HFFc6 (cell line): ENCODE results near the gene KLHL13. TPM values are rescaled to one million over a fixed set of nuclear protein-coding genes. Genes with fewer than 3 reads are reported as not detected.
"Not testable (repeated sequence)": the region's sequence is repeated elsewhere in the genome, so short reads cannot be mapped to it uniquely, and the experiment has no call there.

ENCODE experiments used
- DNase-seq: peaks from one replicate; pipeline ENCODE4 v3.0.0-alpha.2; 2018
- H3K27ac Mint-ChIP-seq: 2 replicates; pipeline ENCODE4 v1.8.0; 2020; ENCODE audit warnings: mild to moderate bottlenecking, mixed read lengths
- H3K27me3 Mint-ChIP-seq: 2 replicates; pipeline ENCODE4 v1.8.0; 2021; ENCODE audit warnings: mild to moderate bottlenecking, moderate library complexity, mixed read lengths; ENCODE audit not compliant: insufficient read depth
- H3K36me3 Mint-ChIP-seq: 2 replicates; pipeline ENCODE4 v1.8.0; 2021; ENCODE audit warnings: low read depth, mixed read lengths
- H3K4me1 Mint-ChIP-seq: 2 replicates; pipeline ENCODE4 v1.8.0; 2020; ENCODE audit warnings: low read depth, mixed read lengths
- H3K4me3 Mint-ChIP-seq: 2 replicates; pipeline ENCODE4 v1.8.0; 2020; ENCODE audit warnings: mild to moderate bottlenecking, moderate library complexity, mixed read lengths
- H3K9me3 Mint-ChIP-seq: 2 replicates; pipeline ENCODE4 v1.8.0; 2020; ENCODE audit warnings: mild to moderate bottlenecking, mixed read lengths
- CTCF ChIP-seq: fragments of 200-600 bp; sonication (generic); IDR thresholded peaks from 2 replicates; pipeline ENCODE4 v1.5.0; 2021; ENCODE audit warnings: antibody characterized with exemption, mild to moderate bottlenecking
- total RNA-seq, 6 experiments: library from RNA; stranded (reverse); fragmentation: NEBNext Ultra II Directional; extraction: Animal tissue kit (Norgen Biotek cat#: 25700); gene quantifications; 2 replicates in 1 of 6; 3 replicates in 5 of 6; pipeline ENCODE4 v1.2.3, GENCODE V29; 2021

KLHL13 gene
- total RNA-seq, 6 experiments from 2014 or later, result 0.05 to 0.14 (median 0.07) TPM; not detected in 3

GRCh38 chrX:117969328-117969727 lies 147.3 kb downstream of the KLHL13 start:
- peaks cover 4% of the 10 kb centered on the region; the same call in 1 of the 2 replicates for H3K9me3 Mint-ChIP-seq
- TF ChIP-seq CTCF, result no peak
- no peaks in the 10 kb centered on the region for H3K36me3 Mint-ChIP-seq
- H3K4me1 Mint-ChIP-seq, result no peaks in the 10 kb centered on the region
- H3K27ac Mint-ChIP-seq, result no peak overlapping the region
- H3K4me3 Mint-ChIP-seq, result no peak overlapping the region
- DNase-seq, result no peak
- H3K27me3 Mint-ChIP-seq, result no peaks in the 10 kb centered on the region

DNA sequence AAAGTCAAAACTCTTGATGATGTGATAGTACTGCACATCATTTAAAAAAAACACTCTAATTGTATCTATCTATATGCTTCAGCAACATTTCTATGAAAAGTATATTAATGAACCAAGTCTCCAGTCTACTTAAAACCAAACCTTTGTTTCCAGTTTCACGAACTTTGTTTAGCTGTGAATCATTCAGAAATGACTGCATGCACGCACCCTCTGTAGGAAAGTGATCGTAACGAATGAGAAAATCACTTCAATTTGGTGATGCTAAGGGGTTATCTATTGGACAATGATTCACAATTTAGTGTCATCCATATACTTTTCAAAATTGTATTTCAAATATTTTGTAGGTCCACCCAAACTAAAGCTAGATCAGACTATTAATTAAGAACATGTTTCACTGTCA lies 157.6 kb downstream of the KLHL13 start:
- H3K4me3 Mint-ChIP-seq, result no peak overlapping the region
- no peak for DNase-seq
- TF ChIP-seq CTCF, result no peak
- H3K4me1 Mint-ChIP-seq, result no peaks in the 10 kb centered on the region
- H3K36me3 Mint-ChIP-seq, result no peaks in the 10 kb centered on the region
- no peaks in the 10 kb centered on the region for H3K27me3 Mint-ChIP-seq
- H3K27ac Mint-ChIP-seq, result no peak overlapping the region
- peaks cover 5% of the 10 kb centered on the region; the same call in 1 of the 2 replicates for H3K9me3 Mint-ChIP-seq

DNA sequence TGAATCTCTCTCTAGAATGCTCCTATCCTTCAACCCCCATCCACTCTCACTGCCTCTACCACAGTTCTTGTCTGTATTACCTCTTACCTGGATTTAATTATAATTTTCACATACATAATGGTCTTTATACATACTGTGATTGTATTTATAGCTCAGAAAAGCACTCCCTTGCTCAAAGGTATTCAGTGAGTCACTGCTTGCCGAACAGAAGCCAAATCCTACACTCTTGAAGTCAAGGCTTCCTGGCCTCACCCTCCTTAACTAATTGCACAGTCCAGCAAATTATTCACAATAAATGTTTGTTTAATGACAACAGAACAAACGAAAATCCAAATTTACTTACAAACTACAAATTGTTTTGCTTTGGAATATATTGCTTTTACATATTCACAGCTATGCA lies 159.5 kb downstream of the KLHL13 start:
- Mint-ChIP-seq H3K27ac (no peak overlapping the region), H3K36me3 (no peaks in the 10 kb centered on the region), H3K27me3 (no peaks in the 10 kb centered on the region), H3K4me1 (no peaks in the 10 kb centered on the region), H3K4me3 (no peak overlapping the region), H3K9me3 (peaks cover 5% of the 10 kb centered on the region; the same call in 1 of the 2 replicates)
- no peak for DNase-seq
- no peak for TF ChIP-seq CTCF

GRCh38 chrX:117939296-117939695 lies 177.3 kb downstream of the KLHL13 start:
- H3K4me1 Mint-ChIP-seq, H3K4me3 Mint-ChIP-seq, H3K27ac Mint-ChIP-seq, H3K27me3 Mint-ChIP-seq, H3K36me3 Mint-ChIP-seq, DNase-seq, H3K9me3 Mint-ChIP-seq: not testable (repeated sequence)

DNA sequence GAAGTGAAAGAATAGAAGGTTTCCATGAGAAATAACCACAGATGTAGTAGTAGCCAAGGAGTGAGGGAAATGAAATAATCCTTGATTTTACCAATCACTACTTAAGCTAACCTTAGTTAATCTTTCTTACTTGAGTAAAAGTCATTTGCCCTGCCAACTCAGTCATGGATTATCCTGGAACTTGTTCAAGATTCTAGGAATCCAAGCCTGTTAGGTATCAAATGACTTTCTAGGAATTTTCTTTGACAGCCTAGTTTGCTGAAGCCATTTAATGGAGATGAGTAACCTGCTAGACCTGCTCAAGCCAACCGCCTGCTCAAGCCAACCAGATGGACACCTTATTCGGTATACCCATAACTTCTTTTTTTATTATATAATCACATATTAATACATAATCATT lies 180.5 kb downstream of the KLHL13 start:
- Mint-ChIP-seq H3K36me3 (no peaks in the 10 kb centered on the region), H3K4me1 (no peaks in the 10 kb centered on the region), H3K27ac (no peak overlapping the region), H3K4me3 (no peak overlapping the region), H3K27me3 (no peaks in the 10 kb centered on the region), H3K9me3 (0 out of 2 replicates have a peak, but pooled peaks cover 4% of the 10 kb centered on the region)
- no peak for DNase-seq
- no peak for TF ChIP-seq CTCF

DNA sequence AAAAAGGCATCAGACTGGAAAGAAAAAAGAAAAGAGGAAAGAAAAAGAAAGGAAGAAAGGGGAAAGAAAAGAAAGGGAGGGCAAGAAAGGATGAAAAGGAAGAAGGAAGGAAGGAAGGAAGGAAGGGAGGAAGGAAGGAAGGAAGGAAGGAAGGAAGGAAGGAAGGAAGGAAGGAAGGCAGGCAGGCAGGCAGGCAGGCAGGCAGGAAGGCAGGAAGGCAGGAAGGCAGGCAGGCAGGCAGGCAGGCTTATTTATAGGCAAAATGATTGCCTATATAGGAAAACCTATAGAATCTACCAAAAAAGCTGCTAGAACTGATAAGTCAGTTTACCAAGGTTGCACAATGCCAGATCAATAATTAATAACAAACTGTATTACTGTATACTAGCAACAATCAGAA lies 186.5 kb downstream of the KLHL13 start:
- H3K4me1 Mint-ChIP-seq, DNase-seq, H3K36me3 Mint-ChIP-seq, H3K9me3 Mint-ChIP-seq, H3K27me3 Mint-ChIP-seq, H3K4me3 Mint-ChIP-seq, H3K27ac Mint-ChIP-seq: not testable (repeated sequence)

- Mint-ChIP-seq H3K27ac (no peak overlapping the region), H3K9me3 (no peaks in the 10 kb centered on the region), H3K27me3 (no peaks in the 10 kb centered on the region; the same call in 1 of the 2 replicates)
These were observed 196.9 kb downstream of the KLHL13 start for GRCh38 chrX:117919755-117920154.

More at GRCh38 chrX:117919755-117920154, 196.9 kb downstream of the KLHL13 start:
- no peak for DNase-seq
- no peaks in the 10 kb centered on the region for H3K36me3 Mint-ChIP-seq
- TF ChIP-seq CTCF, result no peak
- H3K4me1 Mint-ChIP-seq, result no peaks in the 10 kb centered on the region
- H3K4me3 Mint-ChIP-seq, result no peak overlapping the region
